SH-SY5Y (cell line): Measurements from ENCODE around the gene CREM.

Experiments
- GATA2 ChIP-seq: IDR thresholded peaks from 2 replicates; pipeline ENCODE4 v1.6.1; 2011; ENCODE audit warnings: mild to moderate bottlenecking, low read depth, low read length
- GATA3 ChIP-seq: IDR thresholded peaks from 2 replicates; pipeline ENCODE4 v1.6.1; 2011; ENCODE audit warnings: low read depth, mild to moderate bottlenecking, low read length, moderate library complexity

DNA sequence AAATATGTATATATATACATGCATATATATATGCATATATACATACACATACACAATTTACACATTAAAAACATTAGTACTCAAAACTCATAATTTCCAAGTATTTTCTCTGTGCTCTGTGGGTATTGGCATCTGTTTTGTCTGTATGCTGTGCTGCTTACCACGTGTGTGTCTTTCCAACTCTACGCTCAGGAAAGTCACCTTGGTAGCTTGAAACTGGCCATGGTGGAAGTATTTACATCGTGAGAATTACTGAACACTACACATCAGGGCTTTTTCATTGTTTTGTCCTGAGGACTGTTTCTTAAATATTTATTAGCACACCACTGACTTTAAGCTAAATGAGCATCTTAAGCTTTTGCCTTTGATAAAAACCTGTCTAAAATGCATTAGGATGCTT, 79.6 kb downstream of the CREM start:
- no peak for TF ChIP-seq GATA3
- TF ChIP-seq GATA2 = no peak
